HG03135 (cell line): ENCODE measurements around the gene AMPD2.

Source experiments
- ATAC-seq: cut with Tn5 transposase; IDR thresholded peaks from one replicate; pipeline ENCODE4 v1.9.1; 2021; ENCODE audit warnings: mild to moderate bottlenecking, moderate library complexity; ENCODE audit not compliant: unreplicated experiment

Gene AMPD2

GRCh38 chr1:109619576-109620400 is at the start of gene AMPD2, which contains the start of gene GNAT2:
AMPD2 (plus strand) TSS chr1:109619837; CDS start chr1:109621176, 1,339 bp downstream.
GNAT2 (minus strand) TSS chr1:109619616; CDS start chr1:109612870, 6,746 bp downstream.
- peak; percentile 50 for ATAC-seq

DNA sequence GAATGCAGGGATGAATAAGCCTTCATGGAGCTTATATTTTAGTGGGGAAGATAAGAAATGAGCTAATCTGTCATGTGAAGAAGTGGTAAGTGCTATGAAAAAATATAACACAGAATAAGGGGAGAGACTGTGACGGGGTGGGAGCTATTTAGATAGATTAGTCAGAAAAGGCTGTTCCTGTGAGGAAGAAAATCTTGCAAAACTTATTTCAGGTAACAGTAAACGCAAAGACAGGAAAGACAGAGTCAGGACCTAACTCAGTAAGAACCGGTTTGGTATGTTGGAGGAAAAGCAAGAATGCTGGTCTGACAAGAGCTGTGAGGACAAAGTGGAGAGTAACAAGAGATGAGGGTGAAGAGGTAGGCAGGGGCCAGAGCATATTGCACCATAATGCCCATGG is 49.2 kb upstream of the AMPD2 start:
- no peak for ATAC-seq

DNA sequence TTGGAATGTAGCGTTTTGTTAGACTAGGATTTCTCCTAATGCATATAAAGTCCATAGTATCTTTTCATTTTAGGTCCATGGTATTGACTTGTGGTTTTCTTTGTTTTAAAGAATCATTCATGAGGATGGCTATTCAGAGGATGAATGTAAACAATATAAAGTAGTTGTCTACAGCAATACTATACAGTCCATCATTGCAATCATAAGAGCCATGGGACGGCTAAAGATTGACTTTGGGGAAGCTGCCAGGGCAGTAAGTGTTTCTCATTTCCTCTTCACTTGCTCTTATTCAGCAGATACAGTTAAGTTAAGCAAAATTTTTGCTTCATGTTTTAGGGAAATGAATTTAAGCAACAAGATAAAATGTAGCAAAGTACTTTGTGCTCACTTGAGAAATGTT is 45.9 kb upstream of the AMPD2 start:
- ATAC-seq, result no peak

GRCh38 chr1:109578947-109579443 is 40.6 kb upstream of the AMPD2 start:
- no peak for ATAC-seq

- ATAC-seq, result no peak
These were observed 40.1 kb upstream of the AMPD2 start for GRCh38 chr1:109579491-109579890.

- ATAC-seq, result no peak
These were observed 37.6 kb upstream of the AMPD2 start for GRCh38 chr1:109582021-109582420.

GRCh38 chr1:109584766-109585165 is 34.9 kb upstream of the AMPD2 start:
- no peak for ATAC-seq

DNA sequence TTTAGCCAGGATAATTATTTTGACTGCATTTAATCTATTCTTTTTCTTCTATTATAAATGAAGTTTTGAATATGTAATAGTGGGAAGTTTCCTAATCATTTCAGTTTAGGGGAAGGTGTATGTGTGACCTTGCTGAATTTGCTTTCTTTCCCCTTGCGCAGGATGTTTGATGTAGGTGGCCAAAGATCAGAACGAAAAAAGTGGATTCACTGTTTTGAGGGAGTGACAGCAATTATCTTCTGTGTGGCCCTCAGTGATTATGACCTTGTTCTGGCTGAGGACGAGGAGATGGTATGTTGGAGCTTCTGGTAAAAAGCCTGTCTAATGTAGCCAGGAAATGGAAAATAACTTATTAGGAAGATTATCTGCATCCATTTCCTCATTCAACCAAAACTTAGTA is 33.6 kb upstream of the AMPD2 start:
- ATAC-seq, result no peak

DNA sequence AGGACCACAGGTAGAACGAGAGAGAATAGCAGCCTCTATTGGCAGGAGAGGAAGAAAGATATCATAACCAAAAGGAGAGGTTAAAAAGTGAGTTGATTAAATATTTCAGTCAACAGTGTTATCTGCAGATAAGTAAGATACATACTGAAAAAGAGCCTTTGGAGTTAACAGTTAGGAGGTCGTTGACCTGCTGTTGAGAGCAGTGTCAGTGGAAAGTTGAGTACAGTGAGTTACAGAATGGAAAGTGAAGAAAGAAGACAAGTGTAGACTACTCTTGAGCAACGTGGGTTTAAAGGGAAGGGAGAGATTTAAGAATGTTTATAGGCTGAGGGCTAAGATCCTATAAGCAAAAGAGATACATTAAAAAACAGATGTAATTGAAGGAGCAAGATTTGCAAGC is 30.5 kb upstream of the AMPD2 start:
- ATAC-seq, result no peak

DNA sequence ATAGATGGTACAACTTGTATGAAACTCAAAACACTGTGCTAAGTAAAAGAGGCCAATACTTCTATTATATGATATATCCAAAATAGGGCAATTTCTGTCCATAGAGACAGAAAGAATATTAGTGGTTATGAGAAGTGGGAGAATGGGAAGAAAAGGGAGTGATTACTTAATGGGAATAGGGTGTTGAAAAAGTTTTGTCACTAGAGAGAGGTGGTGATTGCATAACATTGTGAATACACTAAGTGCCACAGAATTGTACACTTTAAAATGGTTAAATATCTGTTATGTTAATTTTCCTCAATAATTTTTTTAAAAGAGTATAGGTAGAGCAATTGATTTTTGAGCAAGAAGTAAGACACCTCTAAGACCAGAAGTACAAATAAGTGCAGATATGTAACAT is 30.0 kb upstream of the AMPD2 start:
- no peak for ATAC-seq

GRCh38 chr1:109592916-109593315 is 26.7 kb upstream of the AMPD2 start:
- ATAC-seq, result no peak

- ATAC-seq, result no peak
These were observed 24.1 kb upstream of the AMPD2 start for GRCh38 chr1:109595531-109595930.

DNA sequence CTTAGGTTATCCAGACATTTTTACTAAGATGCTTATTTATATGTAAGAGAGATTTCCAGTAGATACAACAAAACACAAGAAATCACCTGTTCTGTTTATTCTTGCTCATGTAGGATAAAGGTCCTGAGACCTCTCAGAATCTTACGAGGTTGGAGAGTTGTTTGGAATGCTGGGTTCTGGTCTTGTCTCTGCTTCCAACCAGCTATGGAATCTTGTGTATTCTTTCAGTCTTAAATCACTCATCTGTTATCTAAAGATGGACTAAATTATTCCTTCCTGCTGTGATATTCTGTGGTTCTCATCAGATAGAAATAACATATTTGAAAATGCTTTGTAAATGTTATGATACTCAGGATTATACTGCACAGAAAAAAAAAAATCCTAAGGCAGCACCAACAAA is 21.5 kb upstream of the AMPD2 start:
- ATAC-seq, result no peak

DNA sequence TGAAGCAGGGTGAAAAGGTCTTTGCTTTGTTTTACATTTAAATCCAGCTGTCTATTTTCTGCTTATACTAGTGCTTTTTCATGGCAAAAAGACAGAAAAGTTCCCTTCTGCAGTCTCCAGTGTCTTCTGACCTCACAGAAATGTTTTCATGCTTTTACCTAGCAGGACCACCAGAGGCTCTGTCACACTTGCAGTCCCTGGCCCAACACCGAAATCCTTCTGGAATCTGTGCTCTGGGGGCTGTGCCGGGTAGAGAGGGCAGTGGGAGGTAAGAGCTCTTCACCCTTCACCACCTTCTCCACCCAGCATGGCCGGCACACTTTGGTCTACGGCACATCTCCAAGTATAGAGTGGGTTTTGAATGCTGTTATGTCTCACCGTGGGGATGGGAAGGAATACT is 21.0 kb upstream of the AMPD2 start:
- ATAC-seq, result no peak

GRCh38 chr1:109603229-109603628 is 16.4 kb upstream of the AMPD2 start:
- ATAC-seq, result no peak

DNA sequence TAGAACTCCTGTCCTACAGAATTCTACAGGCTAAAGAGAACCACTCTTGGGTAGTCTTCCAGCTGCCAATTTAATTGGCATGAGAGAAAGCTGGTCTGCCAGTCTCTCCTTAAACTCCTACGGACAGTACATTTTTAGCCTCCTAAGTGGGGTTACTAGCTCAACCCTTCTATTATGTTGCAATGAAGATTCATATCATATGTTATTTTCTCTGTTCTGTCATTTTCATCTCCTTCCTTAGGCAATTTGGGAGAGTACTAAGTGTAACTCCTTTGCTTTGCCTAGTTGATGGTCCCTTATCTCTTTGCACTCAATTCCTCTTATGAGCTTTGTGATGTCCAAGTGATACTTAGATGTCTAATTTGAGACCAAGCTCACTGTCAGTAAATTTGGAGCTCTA is 14.3 kb upstream of the AMPD2 start:
- no peak for ATAC-seq

DNA sequence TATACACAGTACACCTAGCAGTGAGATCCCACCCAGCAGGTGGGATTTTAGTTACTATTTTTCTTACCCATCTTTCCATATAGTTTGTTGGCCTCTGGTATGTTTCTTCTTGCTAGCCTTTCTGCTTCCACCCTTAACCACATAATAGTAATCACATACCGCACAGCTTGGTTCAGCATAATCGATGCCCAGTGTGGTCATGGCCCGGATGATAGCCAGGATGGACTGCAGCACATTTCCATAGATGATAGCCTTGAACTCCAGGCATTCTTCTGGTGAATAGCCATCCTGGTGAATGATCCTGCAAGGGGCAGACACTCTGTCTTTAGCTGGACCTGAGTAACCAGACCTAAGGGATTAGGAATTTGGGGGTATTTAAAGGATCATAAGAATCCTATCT is 9.8 kb upstream of the AMPD2 start:
- no peak for ATAC-seq

GRCh38 chr1:109610609-109611307 is 8.9 kb upstream of the AMPD2 start:
- no peak for ATAC-seq

DNA sequence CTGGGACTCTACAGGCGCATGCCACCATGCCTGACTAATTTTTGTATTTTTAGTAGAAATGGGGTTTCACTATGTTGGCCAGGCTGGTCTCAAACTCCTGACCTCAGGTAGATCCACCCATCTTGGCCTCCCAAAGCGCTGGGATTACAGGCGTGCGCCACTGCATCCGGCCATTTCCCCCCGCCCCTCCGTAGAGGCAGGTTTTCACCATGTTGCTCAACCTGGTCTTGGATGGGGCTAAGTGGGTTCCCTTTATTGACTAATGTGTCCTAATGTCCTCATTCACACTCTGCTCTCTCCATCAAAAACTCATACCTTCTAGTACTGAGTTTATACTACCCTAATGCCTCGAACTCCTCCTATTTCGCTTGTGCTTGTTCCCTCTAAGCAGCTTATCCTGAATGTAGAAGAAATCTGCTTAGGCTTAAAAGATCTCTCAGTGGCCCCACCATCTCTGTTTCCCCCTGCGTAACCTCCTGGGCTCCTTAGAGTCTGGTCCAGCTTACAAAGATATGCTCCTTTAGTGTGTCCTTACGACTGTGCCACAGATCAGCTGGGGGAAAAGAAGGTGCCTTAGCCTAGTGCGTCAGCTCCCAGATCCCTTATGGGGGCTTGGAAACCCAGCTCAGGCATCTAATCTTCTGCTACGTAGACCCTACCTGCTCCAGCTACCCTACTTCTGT is 8.2 kb upstream of the AMPD2 start:
- no peak for ATAC-seq

DNA sequence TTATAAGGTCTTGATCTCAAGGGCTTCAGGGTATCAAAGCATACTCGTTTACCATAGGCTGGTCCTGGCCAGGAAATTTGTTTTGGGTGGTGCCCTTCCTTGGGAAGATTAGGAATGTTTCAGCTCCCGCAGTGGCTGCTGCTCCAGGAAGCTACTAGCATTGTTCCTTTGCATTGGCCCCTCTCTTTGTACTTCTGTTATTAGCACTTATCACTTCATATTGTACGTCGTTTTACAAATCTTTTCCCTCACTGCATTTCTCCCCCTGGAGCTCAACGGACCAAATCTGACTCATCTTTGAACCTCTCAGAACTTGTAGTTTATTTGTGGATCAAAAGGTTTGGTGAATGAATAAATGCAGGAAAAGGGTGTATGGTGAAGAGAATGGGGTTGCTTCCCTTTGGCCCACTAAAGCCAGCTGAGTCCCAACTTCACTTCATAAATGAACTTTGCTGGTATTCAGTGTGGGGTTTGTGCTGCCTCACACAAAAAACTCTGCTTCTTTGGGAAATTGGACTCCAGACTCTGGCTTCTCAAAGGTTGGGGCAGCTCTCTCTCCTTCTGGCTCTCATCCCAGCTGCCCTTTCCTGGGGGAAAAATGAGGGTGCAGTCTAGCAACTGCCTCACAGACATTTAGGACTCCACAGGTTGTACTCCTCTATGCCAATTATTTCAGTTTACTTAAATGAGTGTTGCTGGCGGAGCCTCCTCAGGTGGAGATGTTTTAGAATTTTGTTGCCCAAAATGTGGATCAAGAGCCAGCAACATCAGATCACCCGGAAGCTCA is 6.1 kb upstream of the AMPD2 start:
- no peak for ATAC-seq

DNA sequence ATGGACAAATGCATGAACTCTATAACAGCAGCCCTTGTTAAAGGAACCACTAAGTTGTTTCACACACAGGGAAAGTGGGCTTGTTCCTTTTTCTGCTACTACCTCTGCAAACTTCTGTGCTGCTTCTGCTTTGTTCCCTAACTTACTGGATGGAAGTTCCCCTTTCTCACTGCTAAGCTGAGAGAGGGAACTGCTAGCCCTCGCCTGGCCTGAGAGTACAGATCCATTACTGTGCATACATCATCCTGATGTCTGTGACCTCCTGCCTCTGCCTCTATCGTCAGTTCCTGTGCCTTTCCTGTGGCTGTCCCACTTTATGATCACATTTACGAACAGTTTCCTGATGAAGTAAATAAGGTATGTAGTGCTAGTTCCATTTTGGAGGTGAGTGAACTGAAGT is 3.8 kb upstream of the AMPD2 start:
- ATAC-seq, result no peak
